D341Med (cell line): Measurements from ENCODE around the gene TRIM17.

ENCODE experiments used
- DNase-seq: peaks from one replicate; pipeline ENCODE4 v3.0.0; 2012; ENCODE audit warnings: low spot score

The TRIM17 gene

GRCh38 chr1:228400692-228401454, 15.8 kb downstream of the TRIM17 start:
- DNase-seq: peak; percentile 36

GRCh38 chr1:228400237-228400651, 16.4 kb downstream of the TRIM17 start:
- DNase-seq: peak; percentile 24

- DNase-seq: no peak
Observed at GRCh38 chr1:228399531-228400236, 17.0 kb downstream of the TRIM17 start.

- peak; percentile 25 for DNase-seq
Observed at GRCh38 chr1:228398741-228399461, 17.8 kb downstream of the TRIM17 start.

GRCh38 chr1:228397966-228398365, 18.7 kb downstream of the TRIM17 start:
- no peak for DNase-seq

GRCh38 chr1:228396770-228397662, 19.6 kb downstream of the TRIM17 start:
- peak; percentile 26 for DNase-seq

GRCh38 chr1:228394571-228395394, 21.9 kb downstream of the TRIM17 start:
- peak; percentile 24 for DNase-seq

GRCh38 chr1:228393811-228394570, 22.7 kb downstream of the TRIM17 start:
- no peak for DNase-seq

GRCh38 chr1:228393268-228393701, 23.4 kb downstream of the TRIM17 start:
- peak; percentile 60 for DNase-seq

GRCh38 chr1:228392111-228392936, 24.3 kb downstream of the TRIM17 start:
- DNase-seq: no peak

GRCh38 chr1:228391411-228392020, 25.1 kb downstream of the TRIM17 start:
- no peak for DNase-seq

GRCh38 chr1:228390649-228391048, 26.0 kb downstream of the TRIM17 start:
- no peak for DNase-seq

GRCh38 chr1:228387321-228387720, 29.3 kb downstream of the TRIM17 start:
- DNase-seq: no peak

- DNase-seq: no peak
Observed at GRCh38 chr1:228385232-228385631, 31.4 kb downstream of the TRIM17 start.

- no peak for DNase-seq
Observed at GRCh38 chr1:228383773-228384172, 32.9 kb downstream of the TRIM17 start.

- DNase-seq: no peak
Observed at GRCh38 chr1:228381356-228381755, 35.3 kb downstream of the TRIM17 start.

- DNase-seq: no peak
Observed at GRCh38 chr1:228379666-228380065, 37.0 kb downstream of the TRIM17 start.

- DNase-seq: no peak
Observed at GRCh38 chr1:228378873-228379460, 37.7 kb downstream of the TRIM17 start.
